Hepatic stellate cell (primary cell): ENCODE data around the gene KIRREL3.
A peak's percentile ranks its signal among the peaks of the same experiment; 100 is the strongest.

Experiments
- DNase-seq: peaks from one replicate; pipeline ENCODE4 v3.0.0; 2011; ENCODE audit warnings: low spot score

KIRREL3 gene

GRCh38 chr11:126997196-126997595 lies 3.4 kb downstream of the KIRREL3 start:
- DNase-seq, result no peak

GRCh38 chr11:126996036-126996804 lies 4.3 kb downstream of the KIRREL3 start:
- DNase-seq, result no peak

- DNase-seq, result no peak
These were observed 7.0 kb downstream of the KIRREL3 start for GRCh38 chr11:126993599-126993998.

GRCh38 chr11:126992804-126993111 lies 7.8 kb downstream of the KIRREL3 start:
- peak; percentile 59 for DNase-seq

- DNase-seq, result peak; percentile 73
These were observed 8.3 kb downstream of the KIRREL3 start for GRCh38 chr11:126992065-126992803.

GRCh38 chr11:126991596-126991995 lies 9.0 kb downstream of the KIRREL3 start:
- DNase-seq, result no peak

GRCh38 chr11:126990716-126991480 lies 9.7 kb downstream of the KIRREL3 start:
- no peak for DNase-seq

GRCh38 chr11:126989942-126990715 lies 10.4 kb downstream of the KIRREL3 start:
- DNase-seq, result peak; percentile 77

GRCh38 chr11:126988655-126989054 lies 11.9 kb downstream of the KIRREL3 start:
- DNase-seq, result no peak

GRCh38 chr11:126981635-126982034 lies 18.9 kb downstream of the KIRREL3 start:
- no peak for DNase-seq

- no peak for DNase-seq
These were observed 21.7 kb downstream of the KIRREL3 start for GRCh38 chr11:126978911-126979310.

- no peak for DNase-seq
These were observed 22.4 kb downstream of the KIRREL3 start for GRCh38 chr11:126978165-126978564.

- no peak for DNase-seq
These were observed 27.5 kb downstream of the KIRREL3 start for GRCh38 chr11:126973051-126973450.

- no peak for DNase-seq
These were observed 29.3 kb downstream of the KIRREL3 start for GRCh38 chr11:126971305-126971704.

- DNase-seq, result peak; percentile 61
These were observed 30.6 kb downstream of the KIRREL3 start for GRCh38 chr11:126969865-126970479.

GRCh38 chr11:126968915-126969314 lies 31.7 kb downstream of the KIRREL3 start:
- DNase-seq, result no peak

- DNase-seq, result no peak
These were observed 35.2 kb downstream of the KIRREL3 start for GRCh38 chr11:126965331-126965730.

- no peak for DNase-seq
These were observed 36.8 kb downstream of the KIRREL3 start for GRCh38 chr11:126963603-126964363.

- no peak for DNase-seq
These were observed 37.5 kb downstream of the KIRREL3 start for GRCh38 chr11:126963115-126963514.

- no peak for DNase-seq
These were observed 40.9 kb downstream of the KIRREL3 start for GRCh38 chr11:126959700-126960099.

- no peak for DNase-seq
These were observed 43.9 kb downstream of the KIRREL3 start for GRCh38 chr11:126956635-126957034.
